GM19043 (cell line): ENCODE measurements around the gene TTLL7.

ENCODE experiments used
- ATAC-seq: cut with Tn5 transposase; IDR thresholded peaks from one replicate; pipeline ENCODE4 v1.9.1; 2021; ENCODE audit warnings: low read depth; ENCODE audit not compliant: unreplicated experiment

TTLL7 gene

GRCh38 chr1:83998498-83999315, at the start of gene TTLL7:
Gene TTLL7 (minus strand): TSS chr1:83999132. CDS start chr1:83952211, 46,921 bp downstream.
- ATAC-seq = peak; percentile 87

GRCh38 chr1:84042461-84042860, 43.5 kb upstream of the TTLL7 start:
- ATAC-seq = no peak

GRCh38 chr1:84037758-84038611, 39.1 kb upstream of the TTLL7 start:
- ATAC-seq = no peak

- no peak for ATAC-seq
Observed at GRCh38 chr1:84031802-84032327, 32.9 kb upstream of the TTLL7 start.

- no peak for ATAC-seq
Observed at GRCh38 chr1:84027368-84027767, 28.4 kb upstream of the TTLL7 start.

- no peak for ATAC-seq
Observed at GRCh38 chr1:84025966-84026365, 27.0 kb upstream of the TTLL7 start.

- no peak for ATAC-seq
Observed at GRCh38 chr1:84021822-84022221, 22.9 kb upstream of the TTLL7 start.

GRCh38 chr1:84020151-84020550, 21.2 kb upstream of the TTLL7 start:
- no peak for ATAC-seq

GRCh38 chr1:84019217-84019616, 20.3 kb upstream of the TTLL7 start:
- ATAC-seq = no peak

GRCh38 chr1:84013708-84014107, 14.8 kb upstream of the TTLL7 start:
- ATAC-seq = no peak

- ATAC-seq = no peak
Observed at GRCh38 chr1:84012018-84012417, 13.1 kb upstream of the TTLL7 start.

GRCh38 chr1:84010136-84010535, 11.2 kb upstream of the TTLL7 start:
- no peak for ATAC-seq

- ATAC-seq = no peak
Observed at GRCh38 chr1:84008631-84009030, 9.7 kb upstream of the TTLL7 start.

- ATAC-seq = no peak
Observed at GRCh38 chr1:84006591-84006990, 7.7 kb upstream of the TTLL7 start.

- ATAC-seq = no peak
Observed at GRCh38 chr1:84001501-84001900, 2.6 kb upstream of the TTLL7 start.

- ATAC-seq = no peak
Observed at GRCh38 chr1:84000954-84001495, 2.1 kb upstream of the TTLL7 start.

- no peak for ATAC-seq
Observed at GRCh38 chr1:84000196-84000885, 1.4 kb upstream of the TTLL7 start.

- peak; percentile 79 for ATAC-seq
Observed at GRCh38 chr1:83999316-83999819, 436 bp upstream of the TTLL7 start.

GRCh38 chr1:83998205-83998497, 781 bp downstream of the TTLL7 start:
- ATAC-seq = no peak

GRCh38 chr1:83997631-83998030, 1.3 kb downstream of the TTLL7 start:
- ATAC-seq = no peak

- ATAC-seq = no peak
Observed at GRCh38 chr1:83996621-83997020, 2.3 kb downstream of the TTLL7 start.
